GM12878 (cell line): ENCODE results near the gene CCR5AS.

ENCODE experiments used
- ASH2L ChIP-seq: fragments of 300-600, 200-600 bp; sonication (generic); IDR thresholded peaks from 2 replicates; pipeline ENCODE4 v1.6.1; 2017; ENCODE audit warnings: low read depth, mild to moderate bottlenecking, borderline replicate concordance
- CHD1 ChIP-seq: IDR thresholded peaks from 2 replicates; pipeline ENCODE4 v1.6.1; 2012; ENCODE audit warnings: low read depth, low read length, improper control_type of control experiment
- CREB1 ChIP-seq: IDR thresholded peaks from 2 replicates; pipeline ENCODE4 v1.6.1; 2012; ENCODE audit warnings: low read depth, mild to moderate bottlenecking, inconsistent platforms
- CTCF ChIP-seq, 3 experiments: IDR thresholded peaks in 2 of 3; conservative IDR thresholded peaks in 1 of 3; 2 replicates each; pipeline ENCODE4 v1.5.1; 2011; ENCODE audit warnings: low read depth in 3 of 3, low read length in 3 of 3, mild to moderate bottlenecking in 3 of 3, control low read depth in 2 of 3, moderate library complexity in 2 of 3, inconsistent platforms in 1 of 3, mixed read lengths in 1 of 3; ENCODE audit not compliant: control insufficient read depth in 2 of 3, insufficient read depth in 1 of 3; ENCODE audit errors: extremely low read depth in 1 of 3
- EZH2 ChIP-seq: IDR thresholded peaks from 2 replicates; pipeline ENCODE4 v1.6.1; 2012; ENCODE audit warnings: low read depth, mild to moderate bottlenecking, control low read depth, inconsistent platforms, low read length, borderline replicate concordance; ENCODE audit not compliant: control insufficient read depth
- NKRF ChIP-seq: fragments of 450-650 bp; conservative IDR thresholded peaks from 2 replicates; pipeline ENCODE4 v1.6.1; 2017; ENCODE audit warnings: mild to moderate bottlenecking, moderate library complexity
- POLR2A ChIP-seq: IDR thresholded peaks from 2 replicates; pipeline ENCODE4 v1.6.1; 2011; ENCODE audit warnings: low read depth, mild to moderate bottlenecking, low read length
- POLR2AphosphoS5 ChIP-seq: IDR thresholded peaks from 2 replicates; pipeline ENCODE4 v1.6.1; 2011; ENCODE audit warnings: mild to moderate bottlenecking, low read length, inconsistent platforms

- TF ChIP-seq CHD1, result no peak
- no peak for TF ChIP-seq CREB1
- no peak for TF ChIP-seq POLR2A
- TF ChIP-seq EZH2, result no peak
- no peak for TF ChIP-seq NKRF
- no peak for TF ChIP-seq ASH2L
- no peak for TF ChIP-seq POLR2AphosphoS5
- TF ChIP-seq CTCF (IDR thresholded peaks at IDR 0.05 in 2 of 3, conservative IDR thresholded peaks at IDR 0.05 in 1 of 3; ENCODE audit: control insufficient read depth in 2 of 3, extremely low read depth in 1 of 3, insufficient read depth in 1 of 3, low read depth in 3 of 3, low read length in 3 of 3), result no peak
These were observed 50.6 kb downstream of the CCR5AS start for GRCh38 chr3:46356276-46356675.
